ENCODE results near the gene EPC2. TPM values are rescaled to one million over a fixed set of nuclear protein-coding genes. Genes with fewer than 3 reads are reported as not detected.
A peak's percentile ranks its signal among the peaks of the same experiment; 100 is the strongest.

The EPC2 gene
- polyA plus RNA-seq, 1 of the 3 experiments (the other 2 are of a cell fraction), result 8.8 TPM

DNA sequence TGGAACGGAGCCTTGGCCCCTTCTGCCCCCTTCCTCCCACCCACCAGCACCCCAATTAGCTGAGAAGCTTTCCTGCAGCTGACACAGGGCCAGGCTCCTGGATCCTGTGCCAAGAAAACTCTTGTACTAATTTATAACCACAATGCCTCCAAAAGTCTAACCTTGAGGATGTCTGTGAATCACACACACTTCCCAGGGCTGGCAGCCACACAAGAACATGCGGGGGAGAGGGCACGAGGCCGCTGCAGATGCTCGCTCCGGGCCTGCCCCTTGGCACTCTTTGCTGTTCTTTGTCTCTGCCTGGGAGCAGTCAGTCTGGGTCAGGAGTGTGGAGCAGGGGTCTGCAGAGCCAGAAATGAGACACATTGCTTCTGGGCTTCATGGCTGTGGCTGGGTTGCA is 167.8 kb downstream of the EPC2 start:
- TF ChIP-seq, protein P1, sequence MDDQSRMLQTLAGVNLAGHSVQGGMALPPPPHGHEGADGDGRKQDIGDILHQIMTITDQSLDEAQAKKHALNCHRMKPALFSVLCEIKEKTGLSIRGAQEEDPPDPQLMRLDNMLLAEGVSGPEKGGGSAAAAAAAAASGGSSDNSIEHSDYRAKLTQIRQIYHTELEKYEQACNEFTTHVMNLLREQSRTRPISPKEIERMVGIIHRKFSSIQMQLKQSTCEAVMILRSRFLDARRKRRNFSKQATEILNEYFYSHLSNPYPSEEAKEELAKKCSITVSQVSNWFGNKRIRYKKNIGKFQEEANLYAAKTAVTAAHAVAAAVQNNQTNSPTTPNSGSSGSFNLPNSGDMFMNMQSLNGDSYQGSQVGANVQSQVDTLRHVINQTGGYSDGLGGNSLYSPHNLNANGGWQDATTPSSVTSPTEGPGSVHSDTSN (IDR thresholded peaks at IDR 0.05), result peak; percentile 25; the same call in 1 of the 2 replicates
- no peak for TF ChIP-seq YY1 (IDR thresholded peaks at IDR 0.05; ENCODE audit: low read depth)
- TF ChIP-seq TAF1 (IDR thresholded peaks at IDR 0.05; ENCODE audit: borderline replicate concordance, low read depth, low read length), result no peak
- peak; percentile 94 for TF ChIP-seq MAX (IDR thresholded peaks at IDR 0.05; ENCODE audit: low read depth)
- TF ChIP-seq CHD2 (IDR thresholded peaks at IDR 0.05; ENCODE audit: low read length, partially characterized antibody), result no peak
- TF ChIP-seq, protein P2, sequence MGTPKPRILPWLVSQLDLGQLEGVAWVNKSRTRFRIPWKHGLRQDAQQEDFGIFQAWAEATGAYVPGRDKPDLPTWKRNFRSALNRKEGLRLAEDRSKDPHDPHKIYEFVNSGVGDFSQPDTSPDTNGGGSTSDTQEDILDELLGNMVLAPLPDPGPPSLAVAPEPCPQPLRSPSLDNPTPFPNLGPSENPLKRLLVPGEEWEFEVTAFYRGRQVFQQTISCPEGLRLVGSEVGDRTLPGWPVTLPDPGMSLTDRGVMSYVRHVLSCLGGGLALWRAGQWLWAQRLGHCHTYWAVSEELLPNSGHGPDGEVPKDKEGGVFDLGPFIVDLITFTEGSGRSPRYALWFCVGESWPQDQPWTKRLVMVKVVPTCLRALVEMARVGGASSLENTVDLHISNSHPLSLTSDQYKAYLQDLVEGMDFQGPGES (IDR thresholded peaks at IDR 0.05; ENCODE audit: low read depth, low read length), result no peak
- no peak for TF ChIP-seq RFX5 (IDR thresholded peaks at IDR 0.05; ENCODE audit: low read length)
- peak; percentile 67 for TF ChIP-seq TCF12 (IDR thresholded peaks at IDR 0.05)
- TF ChIP-seq SMC3 (IDR thresholded peaks at IDR 0.05; ENCODE audit: low read depth, low read length), result 0 out of 2 replicates have a peak, but pooled peaks have one; percentile 3
- no peak for TF ChIP-seq CTCF (IDR thresholded peaks at IDR 0.05)
- peak in 1 of 2 experiments; percentile 10; a peak in 1 of 4 replicates for TF ChIP-seq EP300 (IDR thresholded peaks at IDR 0.05; ENCODE audit: borderline replicate concordance in 1 of 2, low read depth in 1 of 2, low read length in 1 of 2)
- 0 out of 2 replicates have a peak, but pooled peaks have one; percentile 11 for TF ChIP-seq FOSL2 (IDR thresholded peaks at IDR 0.05; ENCODE audit: borderline replicate concordance, low read depth)
- TF ChIP-seq NFIC (IDR thresholded peaks at IDR 0.05; ENCODE audit: borderline replicate concordance), result peak; percentile 82
- TF ChIP-seq GABPA (IDR thresholded peaks at IDR 0.05; ENCODE audit: low read depth), result no peak
- H3K36me3 ChIP-seq (replicated peaks in 1 of 2; ENCODE audit: control insufficient read depth in 1 of 2, insufficient read depth in 2 of 2, low read length in 1 of 2), result no peaks in the 10 kb centered on the region
- WGBS (ENCODE audit: low lambda C conversion rate), result 25% methylated on average over 2 of the region's 6 CpGs
- H2AFZ ChIP-seq (ENCODE audit: low read depth), result no peak overlapping the region
- no peak overlapping the region for H3K9ac ChIP-seq
- no peaks in the 10 kb centered on the region for H3K79me2 ChIP-seq (ENCODE audit: insufficient read depth)
- H3K4me3 ChIP-seq (ENCODE audit: low read depth in 2 of 2, low read length in 1 of 2), result no peak overlapping the region
- CTCF ChIA-PET, result interaction anchor here (1.3 to 1.4 kb wide), 2 partner anchors 9 to 13 kb away, joined by 4 to 6 read pairs; no protein-coding TSS in a partner anchor
- no peak overlapping the region; a peak in 1 of 4 replicates for H3K27ac ChIP-seq (ENCODE audit: low read depth in 2 of 2, low read length in 1 of 2)
- H4K20me1 ChIP-seq (ENCODE audit: insufficient read depth), result no peaks in the 10 kb centered on the region
- H3K4me2 ChIP-seq, result no peak overlapping the region
- no peaks in the 10 kb centered on the region for H3F3A ChIP-seq (replicated peaks; ENCODE audit: insufficient read depth)
- peaks cover 0 to 9% of the 10 kb centered on the region in 2 experiments; a peak in 1 of 4 replicates for H3K4me1 ChIP-seq (ENCODE audit: control insufficient read depth in 1 of 2, insufficient read depth in 2 of 2, low read depth in 1 of 2, low read length in 1 of 2)
- H3K9me3 ChIP-seq, result no peaks in the 10 kb centered on the region
- H3K27me3 ChIP-seq (ENCODE audit: insufficient read depth), result no peaks in the 10 kb centered on the region
- POLR2A ChIA-PET, result no interaction called here
- peak; percentile 25 for DNase-seq
- H3K9me2 ChIP-seq, result no peaks in the 10 kb centered on the region
